HL-60 (cell line): ENCODE results near the gene TULP4.

Source experiments
- CTCF ChIP-seq: IDR thresholded peaks from one replicate; pipeline ENCODE4 v1.5.1; 2011; ENCODE audit warnings: low read length, control low read depth, inconsistent platforms; ENCODE audit not compliant: insufficient read depth
- GABPA ChIP-seq: IDR thresholded peaks from 2 replicates; pipeline ENCODE4 v1.6.1; 2012; ENCODE audit warnings: low read depth
- POLR2AphosphoS5 ChIP-seq: IDR thresholded peaks from 2 replicates; pipeline ENCODE4 v1.6.1; 2012; ENCODE audit warnings: low read depth
- REST ChIP-seq: IDR thresholded peaks from 2 replicates; pipeline ENCODE4 v1.6.1; 2012; ENCODE audit warnings: low read depth; ENCODE audit not compliant: insufficient replicate concordance
- SPI1 ChIP-seq: IDR thresholded peaks from 2 replicates; pipeline ENCODE4 v1.6.1; 2012; ENCODE audit warnings: low read depth, mild to moderate bottlenecking, borderline replicate concordance

- no peak for TF ChIP-seq CTCF
- TF ChIP-seq POLR2AphosphoS5 = no peak
- TF ChIP-seq REST = no peak
- TF ChIP-seq GABPA = no peak
- peak; percentile 59; the same call in 1 of the 2 replicates for TF ChIP-seq SPI1
These were observed 127.0 kb downstream of the TULP4 start for GRCh38 chr6:158439255-158439654.
